Measurements from ENCODE around the gene CELF3. TPM values are rescaled to one million over a fixed set of nuclear protein-coding genes. Genes with fewer than 3 reads are reported as not detected.

The CELF3 gene
- total RNA-seq, 6 experiments from 2014 or later, result not detected

DNA sequence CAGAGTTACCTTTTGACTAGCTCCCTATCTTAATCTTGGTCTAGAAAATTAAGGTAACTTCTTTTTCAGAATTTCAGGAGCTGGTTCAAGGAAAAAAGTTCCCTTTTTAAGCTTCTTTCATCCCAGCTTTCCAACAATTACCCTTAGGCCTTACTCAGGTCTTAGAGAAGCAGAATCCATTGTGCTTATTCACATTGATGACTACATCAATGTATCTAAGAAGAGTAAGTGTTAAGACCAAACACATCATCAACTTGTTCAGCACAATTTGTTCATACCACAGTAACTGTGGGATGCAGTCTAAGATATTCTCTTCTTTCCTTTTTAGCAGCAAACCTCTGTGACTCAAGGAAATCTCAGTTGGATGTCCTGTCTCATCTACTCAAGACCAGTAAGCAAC is 42.6 kb upstream of the CELF3 start:
- TF ChIP-seq POLR2A (IDR thresholded peaks at IDR 0.05) (no peak), CTCF (IDR thresholded peaks at IDR 0.05) (no peak)
- no peak overlapping the region for H3K27ac ChIP-seq
- no peaks in the 10 kb centered on the region for H3K9me3 ChIP-seq
- intact Hi-C loops (cut with DNase I), result no loop called here
- DNase-seq (no peak), ATAC-seq (no peak)
- peaks cover 0 to 26% (median 6%) of the 10 kb centered on the region in 4 donors for H3K36me3 ChIP-seq
- peaks cover 0 to 11% (median 2%) of the 10 kb centered on the region in 4 donors for H3K4me1 ChIP-seq
- H3K27me3 ChIP-seq, result no peaks in the 10 kb centered on the region
- no peak overlapping the region for H3K4me3 ChIP-seq

DNA sequence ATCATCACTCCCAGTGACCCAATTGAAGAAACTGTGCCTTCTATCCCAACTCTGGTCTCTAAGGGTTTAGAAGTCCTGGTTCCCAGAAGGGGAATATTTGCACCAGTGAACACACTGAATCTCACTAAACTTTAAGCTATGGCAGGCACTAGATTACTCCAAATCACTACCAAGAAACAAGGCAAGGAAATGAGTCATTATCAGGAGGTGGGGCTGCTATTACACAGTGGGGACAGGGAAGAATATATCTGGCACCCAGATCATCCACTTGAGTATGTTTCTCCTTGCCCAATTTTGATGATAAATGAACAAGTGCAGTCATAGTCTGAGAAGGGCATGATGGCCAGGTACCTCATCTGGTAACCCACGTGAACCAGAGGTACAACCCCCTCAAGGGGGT is 39.7 kb upstream of the CELF3 start:
- Histone ChIP-seq H3K36me3 (peaks cover 0 to 18% (median 6%) of the 10 kb centered on the region in 4 donors), H3K4me3 (no peak overlapping the region), H3K27me3 (no peaks in the 10 kb centered on the region), H3K27ac (no peak overlapping the region), H3K4me1 (no peaks in the 10 kb centered on the region), H3K9me3 (no peaks in the 10 kb centered on the region)
- WGBS (ENCODE audit: insufficient coverage, low coverage, low lambda C conversion rate, missing lambda C conversion rate), result 78% methylated on average over 1 of the region's 1 CpG
- ATAC-seq (no peak), DNase-seq (no peak)
- intact Hi-C loops (cut with DNase I), result no loop called here
- TF ChIP-seq CTCF (IDR thresholded peaks at IDR 0.05) (no peak), POLR2A (IDR thresholded peaks at IDR 0.05) (no peak)

GRCh38 chr1:151741516-151741915 is 24.9 kb upstream of the CELF3 start:
- intact Hi-C loops (cut with DNase I), result no loop called here
- DNase-seq (no peak), ATAC-seq (no peak)
- 85% methylated on average over 4 of the region's 4 CpGs for WGBS (ENCODE audit: insufficient coverage, low coverage, low lambda C conversion rate, missing lambda C conversion rate)
- Histone ChIP-seq H3K4me1 (peaks cover 0 to 23% (median 8%) of the 10 kb centered on the region in 4 donors), H3K4me3 (no peak overlapping the region), H3K27me3 (no peaks in the 10 kb centered on the region), H3K27ac (no peak overlapping the region), H3K9me3 (no peaks in the 10 kb centered on the region), H3K36me3 (no peaks in the 10 kb centered on the region)
- TF ChIP-seq POLR2A (IDR thresholded peaks at IDR 0.05) (no peak), CTCF (IDR thresholded peaks at IDR 0.05) (no peak)

DNA sequence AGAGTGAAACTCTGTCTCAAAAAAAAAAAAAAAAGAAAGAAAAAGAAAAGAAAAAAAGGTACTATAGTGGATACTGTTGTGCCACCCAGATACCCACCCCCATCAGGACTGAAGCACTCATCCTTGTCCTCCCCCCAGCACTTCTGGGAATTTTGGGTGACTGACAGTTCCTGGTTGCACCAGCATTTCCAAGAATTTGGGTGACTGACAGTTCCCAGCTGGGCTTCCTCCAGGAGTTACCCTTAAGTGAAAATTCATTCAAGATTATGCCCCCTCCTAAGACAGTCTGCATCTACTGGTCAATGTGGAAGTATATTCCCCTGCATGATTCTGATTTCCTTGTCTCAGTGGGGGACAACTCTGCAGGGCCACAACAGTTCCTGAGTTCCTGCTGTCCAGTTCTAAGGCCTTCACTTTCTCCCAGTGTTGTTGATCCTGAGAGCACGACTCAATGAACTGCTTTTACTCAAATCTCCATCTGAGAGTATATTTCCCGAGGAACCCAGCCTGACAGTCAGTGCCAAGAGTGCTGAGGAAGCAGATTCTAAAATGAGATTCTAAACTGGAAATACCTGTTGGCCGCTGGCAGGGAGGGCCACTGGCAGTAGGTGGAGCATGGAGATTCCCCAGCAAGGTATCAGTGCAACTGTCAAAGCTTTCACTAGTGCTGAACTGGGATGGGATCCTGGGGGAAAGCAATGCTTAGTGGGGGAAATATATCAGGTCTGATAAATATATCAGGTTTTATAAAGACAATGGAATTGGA is 23.2 kb upstream of the CELF3 start:
- peak overlapping the region in 1 of 3 donors; percentile 36 for H3K27ac ChIP-seq
- DNase-seq (no peak), ATAC-seq (peak; percentile 64 to 81 (median 72))
- WGBS (ENCODE audit: insufficient coverage, low coverage, low lambda C conversion rate, missing lambda C conversion rate), result 19% methylated on average over 3 of the region's 3 CpGs
- H3K27me3 ChIP-seq, result no peaks in the 10 kb centered on the region
- intact Hi-C loops (cut with DNase I), result loop anchor here in 1 of 2 donors (10.0 kb wide), 1 partner anchor 145 kb away; no protein-coding TSS in a partner anchor
- no peaks in the 10 kb centered on the region for H3K36me3 ChIP-seq
- H3K4me1 ChIP-seq, result peaks cover 0 to 23% (median 8%) of the 10 kb centered on the region in 4 donors
- no peak overlapping the region for H3K4me3 ChIP-seq
- peak in 3 of 4 donors; percentile 8 to 29 (median 17) for TF ChIP-seq CTCF (IDR thresholded peaks at IDR 0.05)
- TF ChIP-seq POLR2A (IDR thresholded peaks at IDR 0.05), result no peak
- H3K9me3 ChIP-seq, result no peaks in the 10 kb centered on the region

Data from right lobe of liver (tissue), 6 donors.